ENCODE results near the gene KCP.
A peak's percentile ranks its signal among the peaks of the same experiment; 100 is the strongest.

KCP gene

GRCh38 chr7:128842674-128843641, 67.6 kb downstream of the KCP start:
- DNase-seq (ENCODE audit: extremely low spot score) = no peak
- no peak for TF ChIP-seq CTCF (IDR thresholded peaks at IDR 0.05; ENCODE audit: control extremely low read depth, extremely low read depth, low read depth, missing control alignments)
- POLR2A ChIA-PET = no interaction called here
- CTCF ChIA-PET = interaction anchor here (0.8 to 5.3 kb wide), 16 partner anchors 7 to 249 kb away, joined by 3 to 38 read pairs (median 4); partner anchors contain the start of genes ATP6V1F and IRF5

- ChIA-PET CTCF (interaction anchor here (0.7 to 5.3 kb wide), 16 partner anchors 8 to 367 kb away, joined by 3 to 38 read pairs (median 4); partner anchors contain the start of genes ATP6V1F and IRF5), POLR2A (no interaction called here)
- TF ChIP-seq CTCF (IDR thresholded peaks at IDR 0.05; ENCODE audit: control extremely low read depth, extremely low read depth, low read depth, missing control alignments) = peak; percentile 69
- peak; percentile 88 for DNase-seq (ENCODE audit: extremely low spot score)
These were observed 68.4 kb downstream of the KCP start for GRCh38 chr7:128841921-128842673.

- no peak for TF ChIP-seq CTCF (IDR thresholded peaks at IDR 0.05; ENCODE audit: control extremely low read depth, extremely low read depth, low read depth, missing control alignments)
- no peak for DNase-seq (ENCODE audit: extremely low spot score)
- POLR2A ChIA-PET = no interaction called here
- CTCF ChIA-PET = interaction anchor here (1.0 to 5.3 kb wide), 11 partner anchors 8 to 368 kb away, joined by 3 to 38 read pairs (median 4); partner anchors contain the start of gene ATP6V1F
These were observed 69.3 kb downstream of the KCP start for GRCh38 chr7:128841171-128841690.

- TF ChIP-seq CTCF (IDR thresholded peaks at IDR 0.05; ENCODE audit: control extremely low read depth, extremely low read depth, low read depth, missing control alignments) = no peak
- no peak for DNase-seq (ENCODE audit: extremely low spot score)
- ChIA-PET CTCF (interaction anchor here (1.0 to 5.3 kb wide), 12 partner anchors 8 to 251 kb away, joined by 3 to 38 read pairs (median 4); partner anchors contain the start of gene ATP6V1F), POLR2A (no interaction called here)
These were observed 70.0 kb downstream of the KCP start for GRCh38 chr7:128840326-128841170.

GRCh38 chr7:128839751-128840177, 70.7 kb downstream of the KCP start:
- ChIA-PET CTCF (interaction anchor here (1.3 to 5.3 kb wide), 6 partner anchors 7 to 252 kb away, joined by 3 to 38 read pairs (median 4); partner anchors contain the start of gene ATP6V1F), POLR2A (no interaction called here)
- no peak for TF ChIP-seq CTCF (IDR thresholded peaks at IDR 0.05; ENCODE audit: control extremely low read depth, extremely low read depth, low read depth, missing control alignments)
- no peak for DNase-seq (ENCODE audit: extremely low spot score)

Data from GM10248 (cell line).